Neural cell (in vitro differentiated cells): ENCODE data around the gene APOBEC3H.

Experiments used
- EP300 ChIP-seq: fragments of 450-650 bp; conservative IDR thresholded peaks from 2 replicates; pipeline ENCODE4 v1.6.1; 2014; ENCODE audit warnings: antibody characterized with exemption, mild to moderate bottlenecking, moderate library complexity; ENCODE audit not compliant: poor library complexity, severe bottlenecking
- EZH2 ChIP-seq: fragments of 200-600, 300-800 bp; shearing (Covaris generic), sonication (generic); IDR thresholded peaks from 2 replicates; pipeline ENCODE4 v1.6.1; 2014; ENCODE audit warnings: antibody characterized with exemption, low read length, borderline replicate concordance, mild to moderate bottlenecking; ENCODE audit not compliant: insufficient read depth, poor library complexity, severe bottlenecking
- POLR2AphosphoS5 ChIP-seq: IDR thresholded peaks from 2 replicates; pipeline ENCODE4 v1.6.1; 2012
- SMC3 ChIP-seq: fragments of 450-650 bp; conservative IDR thresholded peaks from 2 replicates; pipeline ENCODE4 v1.6.1; 2014; ENCODE audit warnings: antibody characterized with exemption, mild to moderate bottlenecking, moderate library complexity; ENCODE audit not compliant: poor library complexity
- TF ChIP-seq, protein P1 (sequence below): fragments of 450-650 bp; IDR thresholded peaks from 2 replicates; pipeline ENCODE4 v1.5.1; 2014; ENCODE audit warnings: antibody characterized with exemption, mild to moderate bottlenecking, moderate library complexity; ENCODE audit not compliant: poor library complexity, severe bottlenecking

DNA sequence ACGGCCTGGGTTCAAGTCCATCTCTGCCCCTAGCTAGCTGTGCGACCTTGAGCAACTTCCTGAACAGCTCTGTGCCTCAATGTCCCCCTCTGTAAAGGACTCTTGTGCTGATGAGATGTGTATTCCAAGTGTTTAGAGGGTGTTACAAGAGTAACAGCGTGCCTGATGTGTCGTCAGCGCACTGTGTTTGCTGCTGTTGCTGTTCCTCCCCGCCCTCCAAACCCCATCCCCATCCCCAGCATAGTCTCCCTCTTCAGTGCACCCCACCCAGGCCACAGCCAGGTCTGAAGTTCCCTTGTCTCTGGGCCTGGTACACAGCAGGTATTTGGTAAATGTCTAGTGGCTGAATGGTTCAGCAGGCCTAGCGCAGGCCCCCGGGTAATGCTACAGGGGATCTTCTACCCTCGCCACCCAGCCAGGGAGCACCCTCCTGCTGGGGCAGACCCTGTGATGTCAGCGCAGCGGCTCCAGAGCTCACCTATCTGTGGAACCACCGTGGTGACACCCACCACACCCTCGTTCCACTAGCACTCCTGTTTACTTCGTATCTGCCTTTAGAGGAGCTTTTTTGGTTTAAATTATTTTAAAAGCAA lies 45.1 kb downstream of the APOBEC3H start:
- TF ChIP-seq, protein P1, sequence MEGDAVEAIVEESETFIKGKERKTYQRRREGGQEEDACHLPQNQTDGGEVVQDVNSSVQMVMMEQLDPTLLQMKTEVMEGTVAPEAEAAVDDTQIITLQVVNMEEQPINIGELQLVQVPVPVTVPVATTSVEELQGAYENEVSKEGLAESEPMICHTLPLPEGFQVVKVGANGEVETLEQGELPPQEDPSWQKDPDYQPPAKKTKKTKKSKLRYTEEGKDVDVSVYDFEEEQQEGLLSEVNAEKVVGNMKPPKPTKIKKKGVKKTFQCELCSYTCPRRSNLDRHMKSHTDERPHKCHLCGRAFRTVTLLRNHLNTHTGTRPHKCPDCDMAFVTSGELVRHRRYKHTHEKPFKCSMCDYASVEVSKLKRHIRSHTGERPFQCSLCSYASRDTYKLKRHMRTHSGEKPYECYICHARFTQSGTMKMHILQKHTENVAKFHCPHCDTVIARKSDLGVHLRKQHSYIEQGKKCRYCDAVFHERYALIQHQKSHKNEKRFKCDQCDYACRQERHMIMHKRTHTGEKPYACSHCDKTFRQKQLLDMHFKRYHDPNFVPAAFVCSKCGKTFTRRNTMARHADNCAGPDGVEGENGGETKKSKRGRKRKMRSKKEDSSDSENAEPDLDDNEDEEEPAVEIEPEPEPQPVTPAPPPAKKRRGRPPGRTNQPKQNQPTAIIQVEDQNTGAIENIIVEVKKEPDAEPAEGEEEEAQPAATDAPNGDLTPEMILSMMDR: no peak
- TF ChIP-seq POLR2AphosphoS5 (no peak), EP300 (no peak), EZH2 (no peak), SMC3 (no peak)
